H9 (cell line): Measurements from ENCODE around the gene SAXO2. TPM values are rescaled to one million over a fixed set of nuclear protein-coding genes. Genes with fewer than 3 reads are reported as not detected.

Experiments
- DNase-seq: peaks from one replicate; pipeline ENCODE4 v3.0.0-alpha.2; 2017
- H2AFZ ChIP-seq: one replicate; pipeline ENCODE4 v1.6.1; 2013; ENCODE audit warnings: mild to moderate bottlenecking, low read length, control low read depth, moderate library complexity
- H2AK5ac ChIP-seq: 2 replicates; pipeline ENCODE4 v1.6.1; 2013; ENCODE audit warnings: low read length, control low read depth, mixed read lengths; ENCODE audit not compliant: insufficient read length
- H2BK120ac ChIP-seq: one replicate; pipeline ENCODE4 v1.6.1; 2013; ENCODE audit warnings: low read depth, mild to moderate bottlenecking, low read length, control low read depth, inconsistent platforms; ENCODE audit not compliant: poor library complexity, severe bottlenecking
- H2BK12ac ChIP-seq: 2 replicates; pipeline ENCODE4 v1.6.1; 2013; ENCODE audit warnings: low read length, control low read depth, mixed read lengths, low read depth; ENCODE audit not compliant: insufficient read length
- H2BK15ac ChIP-seq: 2 replicates; pipeline ENCODE4 v1.6.1; 2013; ENCODE audit warnings: low read depth, low read length, control low read depth
- H2BK20ac ChIP-seq: one replicate; pipeline ENCODE4 v1.6.1; 2013; ENCODE audit warnings: low read depth, mild to moderate bottlenecking, low read length, control low read depth, inconsistent platforms; ENCODE audit not compliant: poor library complexity, severe bottlenecking
- H2BK5ac ChIP-seq: 2 replicates; pipeline ENCODE4 v1.6.1; 2013; ENCODE audit warnings: low read length, control low read depth, mixed read lengths; ENCODE audit not compliant: insufficient read length
- H3K14ac ChIP-seq: 2 replicates; pipeline ENCODE4 v1.6.1; 2013; ENCODE audit warnings: low read length, control low read depth; ENCODE audit not compliant: insufficient read depth
- H3K18ac ChIP-seq: 2 replicates; pipeline ENCODE4 v1.6.1; 2013; ENCODE audit warnings: low read depth, mild to moderate bottlenecking, mixed read lengths, low read length, control low read depth; ENCODE audit not compliant: insufficient read length
- H3K23ac ChIP-seq: 2 replicates; pipeline ENCODE4 v1.6.1; 2013; ENCODE audit warnings: low read length, control low read depth, mixed read lengths, low read depth; ENCODE audit not compliant: insufficient read length
- H3K23me2 ChIP-seq: 2 replicates; pipeline ENCODE4 v1.6.1; 2013; ENCODE audit warnings: low read depth, mild to moderate bottlenecking, mixed read lengths, low read length, control low read depth; ENCODE audit not compliant: insufficient read length, poor library complexity, severe bottlenecking
- H3K27ac ChIP-seq: 2 replicates; pipeline ENCODE4 v1.5.1; 2013; ENCODE audit warnings: low read length, control low read depth, mixed read lengths, low read depth; ENCODE audit not compliant: insufficient read length
- H3K27me3 ChIP-seq: 2 replicates; pipeline ENCODE4 v1.6.1; 2013; ENCODE audit warnings: low read length, control low read depth, inconsistent platforms; ENCODE audit not compliant: insufficient read depth
- H3K4ac ChIP-seq: 2 replicates; pipeline ENCODE4 v1.6.1; 2013; ENCODE audit warnings: low read depth, mild to moderate bottlenecking, control low read depth, inconsistent platforms, low read length, moderate library complexity
- H3K4me1 ChIP-seq: 2 replicates; pipeline ENCODE4 v1.6.1; 2013; ENCODE audit warnings: low read length, control low read depth, inconsistent platforms; ENCODE audit not compliant: insufficient read depth
- H3K4me2 ChIP-seq: 2 replicates; pipeline ENCODE4 v1.6.1; 2013; ENCODE audit warnings: low read length, control low read depth, mixed read lengths; ENCODE audit not compliant: insufficient read length, insufficient read depth
- H3K56ac ChIP-seq: 2 replicates; pipeline ENCODE4 v1.6.1; 2013; ENCODE audit warnings: low read depth, mild to moderate bottlenecking, mixed read lengths, low read length, control low read depth; ENCODE audit not compliant: insufficient read length
- H3K79me1 ChIP-seq: 2 replicates; pipeline ENCODE4 v1.6.1; 2013; ENCODE audit warnings: low read depth, mild to moderate bottlenecking, moderate library complexity, low read length, control low read depth, inconsistent platforms; ENCODE audit not compliant: insufficient read depth, poor library complexity, severe bottlenecking
- H3K79me2 ChIP-seq: 2 replicates; pipeline ENCODE4 v1.6.1; 2013; ENCODE audit warnings: low read length, control low read depth, inconsistent platforms; ENCODE audit not compliant: insufficient read depth
- H3K9ac ChIP-seq: 2 replicates; pipeline ENCODE4 v1.6.1; 2013; ENCODE audit warnings: low read length, control low read depth, mixed read lengths; ENCODE audit not compliant: insufficient read length; ENCODE audit errors: extremely low read depth
- H3K9me3 ChIP-seq: one replicate; pipeline ENCODE4 v1.6.1; 2013; ENCODE audit warnings: low read depth, low read length, inconsistent platforms; ENCODE audit not compliant: control insufficient read depth
- H3T11ph ChIP-seq: one replicate; pipeline ENCODE4 v1.6.1; 2013; ENCODE audit warnings: mild to moderate bottlenecking, low read length, control low read depth, inconsistent platforms
- H4K20me1 ChIP-seq: one replicate; pipeline ENCODE4 v1.6.1; 2013; ENCODE audit not compliant: control insufficient read depth, insufficient read length, insufficient read depth
- H4K5ac ChIP-seq: 2 replicates; pipeline ENCODE4 v1.6.1; 2013; ENCODE audit warnings: low read depth, mild to moderate bottlenecking, mixed read lengths, low read length, control low read depth; ENCODE audit not compliant: insufficient read length
- H4K8ac ChIP-seq: replicated peaks from 2 replicates; pipeline ENCODE4 v1.6.1; 2013; ENCODE audit warnings: low read length, control low read depth, mixed read lengths, low read depth; ENCODE audit not compliant: insufficient read length
- H4K91ac ChIP-seq: 2 replicates; pipeline ENCODE4 v1.6.1; 2013; ENCODE audit warnings: low read depth, mild to moderate bottlenecking, moderate library complexity, mixed read lengths, low read length, control low read depth; ENCODE audit not compliant: insufficient read length
- H3K27ac Mint-ChIP-seq, 3 experiments: 2 replicates in 2 of 3; 3 replicates in 1 of 3; pipeline ENCODE4 v1.8.0; 2020 to 2021; ENCODE audit warnings: mixed read lengths in 3 of 3, mild to moderate bottlenecking in 1 of 3, moderate library complexity in 1 of 3
- H3K27me3 Mint-ChIP-seq: 2 replicates; pipeline ENCODE4 v1.8.0; 2021; ENCODE audit warnings: low read depth, mild to moderate bottlenecking, moderate library complexity, mixed read lengths
- H3K36me3 Mint-ChIP-seq, 3 experiments: 2 replicates in 2 of 3; 3 replicates in 1 of 3; pipeline ENCODE4 v1.8.0; 2020 to 2021; ENCODE audit warnings: low read depth in 3 of 3, mixed read lengths in 3 of 3; ENCODE audit not compliant: insufficient read depth in 1 of 3
- H3K4me1 Mint-ChIP-seq, 2 experiments: 2 replicates each; pipeline ENCODE4 v1.8.0; 2020; ENCODE audit warnings: mixed read lengths in 2 of 2
- H3K4me3 Mint-ChIP-seq, 2 experiments: 2 replicates in 1 of 2; 3 replicates in 1 of 2; pipeline ENCODE4 v1.8.0; 2020 to 2021; ENCODE audit warnings: mild to moderate bottlenecking in 2 of 2, mixed read lengths in 2 of 2, moderate library complexity in 1 of 2
- H3K9me3 Mint-ChIP-seq, 2 experiments: 2 replicates in 1 of 2; 3 replicates in 1 of 2; pipeline ENCODE4 v1.8.0; 2020; ENCODE audit warnings: mild to moderate bottlenecking in 2 of 2, mixed read lengths in 2 of 2, moderate library complexity in 1 of 2
- WGBS: extraction: QIAGEN DNeasy Blood & Tissue Kit; methylation state at CpG from one replicate; pipeline ENCODE4 v1.1.7; 2013; ENCODE audit warnings: missing lambda C conversion rate, low lambda C conversion rate, mixed read lengths; ENCODE audit not compliant: insufficient read length; ENCODE audit errors: extremely low coverage; 5-methylcytosine and 5-hydroxymethylcytosine counted together
- total RNA-seq: library from RNA; stranded (reverse); gene quantifications from 2 replicates; pipeline ENCODE4 v1.2.1, GENCODE V29; 2021
- TF ChIP-seq, protein P1 (sequence below): fragments of 200-600 bp; sonication (generic); conservative IDR thresholded peaks from 3 replicates; pipeline ENCODE4 v1.8.0; 2021; ENCODE audit warnings: antibody characterized with exemption, mild to moderate bottlenecking

Gene SAXO2
- total RNA-seq, 1 experiment from 2014 or later: 3.1 TPM

DNA sequence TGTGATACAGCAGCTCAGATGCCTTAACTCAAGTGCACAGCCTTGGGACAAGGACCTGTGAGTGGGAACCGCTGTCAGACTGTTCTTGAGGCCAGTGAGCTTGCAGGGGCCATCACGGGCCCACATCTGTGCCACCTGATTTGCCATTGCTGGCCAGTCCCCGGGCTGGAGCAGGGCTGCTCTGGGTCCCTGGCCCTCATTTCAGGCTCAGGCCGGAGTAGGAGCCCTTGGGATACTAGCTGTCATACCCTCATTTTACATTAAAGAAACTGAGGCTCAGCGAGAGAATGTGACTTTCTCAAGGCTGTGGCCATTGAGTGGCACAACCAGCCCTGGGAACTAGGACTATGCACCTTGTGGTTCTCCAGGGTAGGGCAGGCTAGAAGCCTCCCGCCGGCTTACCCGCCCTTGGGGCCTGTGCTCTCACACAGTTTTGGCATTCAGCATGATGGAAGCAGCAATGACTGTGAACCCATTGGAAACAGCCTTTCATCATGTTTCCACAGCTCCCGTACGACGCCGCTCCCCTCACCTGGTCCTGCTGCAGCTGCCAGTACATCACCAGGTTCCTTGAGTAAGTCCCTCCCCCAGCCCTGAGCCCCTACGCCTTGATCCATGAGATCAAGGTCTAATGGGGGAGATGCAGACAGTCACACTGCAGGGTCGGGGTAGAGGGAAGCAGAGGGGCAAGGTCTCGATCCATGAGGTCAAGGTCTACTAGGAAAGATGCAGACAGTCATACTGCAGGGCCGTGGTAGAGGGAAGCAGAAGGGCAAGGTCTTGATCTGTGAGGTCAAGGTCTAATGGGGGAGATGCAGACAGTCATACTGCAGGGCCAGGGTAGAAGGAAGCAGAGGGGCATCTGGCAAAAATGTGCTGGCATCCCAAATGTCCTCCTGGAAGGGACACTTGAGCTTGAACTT is 44.4 kb downstream of the SAXO2 start:
- WGBS: no CpG with 5 or more reads among the region's 16 CpGs
- H3K4me2 ChIP-seq: no peak overlapping the region
- Mint-ChIP-seq H3K27me3 (peaks cover 3% of the 10 kb centered on the region), H3K4me1 (no peaks in the 10 kb centered on the region), H3K27ac (no peak overlapping the region), H3K36me3 (peaks cover 0 to 5% (median 0%) of the 10 kb centered on the region in 3 experiments; a peak in 1 of 7 replicates), H3K9me3 (peaks cover 8 to 9% of the 10 kb centered on the region in 2 experiments; a peak in 4 of 5 replicates), H3K4me3 (no peak overlapping the region)
- H2AFZ ChIP-seq: no peak overlapping the region
- H4K8ac ChIP-seq: no peak overlapping the region
- no peak overlapping the region for H2BK20ac ChIP-seq
- no peak overlapping the region for H3K14ac ChIP-seq
- H3K79me1 ChIP-seq: no peaks in the 10 kb centered on the region
- H2BK12ac ChIP-seq: no peak overlapping the region
- TF ChIP-seq, protein P1, sequence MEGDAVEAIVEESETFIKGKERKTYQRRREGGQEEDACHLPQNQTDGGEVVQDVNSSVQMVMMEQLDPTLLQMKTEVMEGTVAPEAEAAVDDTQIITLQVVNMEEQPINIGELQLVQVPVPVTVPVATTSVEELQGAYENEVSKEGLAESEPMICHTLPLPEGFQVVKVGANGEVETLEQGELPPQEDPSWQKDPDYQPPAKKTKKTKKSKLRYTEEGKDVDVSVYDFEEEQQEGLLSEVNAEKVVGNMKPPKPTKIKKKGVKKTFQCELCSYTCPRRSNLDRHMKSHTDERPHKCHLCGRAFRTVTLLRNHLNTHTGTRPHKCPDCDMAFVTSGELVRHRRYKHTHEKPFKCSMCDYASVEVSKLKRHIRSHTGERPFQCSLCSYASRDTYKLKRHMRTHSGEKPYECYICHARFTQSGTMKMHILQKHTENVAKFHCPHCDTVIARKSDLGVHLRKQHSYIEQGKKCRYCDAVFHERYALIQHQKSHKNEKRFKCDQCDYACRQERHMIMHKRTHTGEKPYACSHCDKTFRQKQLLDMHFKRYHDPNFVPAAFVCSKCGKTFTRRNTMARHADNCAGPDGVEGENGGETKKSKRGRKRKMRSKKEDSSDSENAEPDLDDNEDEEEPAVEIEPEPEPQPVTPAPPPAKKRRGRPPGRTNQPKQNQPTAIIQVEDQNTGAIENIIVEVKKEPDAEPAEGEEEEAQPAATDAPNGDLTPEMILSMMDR: peak; percentile 30; the same call in 1 of the 3 replicates
- no peak overlapping the region for H3K27ac ChIP-seq
- H4K20me1 ChIP-seq: no peaks in the 10 kb centered on the region
- no peak overlapping the region for H2BK120ac ChIP-seq
- no peak overlapping the region for H4K5ac ChIP-seq
- H3K23ac ChIP-seq: no peak overlapping the region
- no peaks in the 10 kb centered on the region for H3K27me3 ChIP-seq
- no peak overlapping the region for H3K9ac ChIP-seq
- no peak overlapping the region for H3T11ph ChIP-seq
- no peak overlapping the region for H3K56ac ChIP-seq
- H3K4ac ChIP-seq: no peak overlapping the region
- no peak overlapping the region for H2BK5ac ChIP-seq
- H4K91ac ChIP-seq: no peak overlapping the region
- H2BK15ac ChIP-seq: no peak overlapping the region
- no peaks in the 10 kb centered on the region for H3K23me2 ChIP-seq
- H3K4me1 ChIP-seq: no peaks in the 10 kb centered on the region
- H3K18ac ChIP-seq: no peak overlapping the region
- peak; percentile 28 for DNase-seq
- no peaks in the 10 kb centered on the region for H3K79me2 ChIP-seq
- no peaks in the 10 kb centered on the region for H3K9me3 ChIP-seq
- H2AK5ac ChIP-seq: no peak overlapping the region
